ENCODE data around the gene SSH3. TPM values are rescaled to one million over a fixed set of nuclear protein-coding genes. Genes with fewer than 3 reads are reported as not detected.

SSH3 gene
- total and polyA plus RNA-seq, 2 of the 8 experiments (the other 6 are each of a cell fraction or from before 2014, with no cell fraction given) = 16.9 to 19.8 TPM

DNA sequence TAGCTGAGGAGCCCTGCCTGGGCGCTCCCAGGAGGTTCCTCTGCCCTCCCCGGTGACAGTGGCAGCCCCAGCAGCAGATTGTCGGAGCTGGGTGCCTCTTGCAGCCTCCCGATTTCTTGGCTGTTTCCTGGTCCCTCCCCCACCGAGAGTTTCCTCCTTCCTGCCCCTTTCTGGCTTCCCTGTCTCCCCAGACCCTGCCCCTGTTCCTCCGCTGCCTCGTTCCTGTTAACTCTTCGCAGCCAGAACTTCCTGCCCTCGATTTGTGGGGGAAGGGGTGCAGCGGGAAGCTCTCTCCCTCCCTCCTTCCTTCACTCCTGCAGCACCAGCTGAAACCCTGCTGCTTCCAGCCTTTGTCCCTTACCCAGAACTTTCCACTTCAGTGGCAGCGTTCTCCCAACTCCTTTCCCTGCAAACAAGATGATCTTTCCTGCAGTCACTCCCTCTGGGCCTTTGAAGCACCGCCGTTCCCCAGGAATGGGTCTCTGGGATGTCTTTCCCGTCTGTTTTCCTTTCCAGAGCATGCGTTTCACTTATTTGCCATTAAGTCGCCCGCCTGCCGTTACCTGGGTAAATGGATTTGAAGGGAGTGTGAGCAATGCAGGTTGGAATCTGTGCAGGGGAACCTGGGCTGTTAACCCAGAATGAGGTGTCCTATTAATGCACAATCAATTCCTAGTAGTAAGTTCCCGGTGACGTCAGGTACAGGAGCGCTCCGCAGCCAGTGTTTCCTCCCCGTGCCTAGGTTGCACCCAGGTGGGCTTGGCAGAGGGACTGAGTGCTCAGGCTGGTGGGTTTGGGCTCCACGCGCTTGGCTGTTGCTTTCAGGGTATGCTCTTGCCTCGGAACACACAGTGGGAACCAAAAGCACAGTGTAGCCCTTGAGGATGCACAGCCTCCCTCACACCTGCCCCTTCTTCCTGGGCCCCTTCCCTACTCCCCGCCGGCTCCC is 32.8 kb upstream of the SSH3 start (continued):
- TF ChIP-seq CTCF (IDR thresholded peaks at IDR 0.05; ENCODE audit: control extremely low read depth in 1 of 3, insufficient read depth in 1 of 3, low read depth in 1 of 3, low read length in 3 of 3) (no peak), BRCA1 (IDR thresholded peaks at IDR 0.05; ENCODE audit: low read depth, low read length) (no peak), KDM5A (IDR thresholded peaks at IDR 0.05; ENCODE audit: low read length) (no peak), BACH1 (IDR thresholded peaks at IDR 0.05; ENCODE audit: low read length) (no peak), PHF8 (conservative IDR thresholded peaks at IDR 0.05; ENCODE audit: low read depth, low read length) (no peak), E2F6 (IDR thresholded peaks at IDR 0.05) (peak; percentile 6; the same call in 1 of the 2 replicates), SP4 (IDR thresholded peaks at IDR 0.05; ENCODE audit: low read length) (0 out of 2 replicates have a peak, but pooled peaks have one; percentile 24), CBX5 (IDR thresholded peaks at IDR 0.05; ENCODE audit: low read depth, low read length) (no peak), GABPA (IDR thresholded peaks at IDR 0.05; ENCODE audit: borderline replicate concordance, insufficient read depth, low read length) (peak; percentile 42; the same call in 1 of the 2 replicates), SIX5 (IDR thresholded peaks at IDR 0.05; ENCODE audit: low read depth, low read length) (no peak), SIN3A (conservative IDR thresholded peaks at IDR 0.05 in 1 of 2, IDR thresholded peaks at IDR 0.05 in 1 of 2; ENCODE audit: low read depth in 1 of 2, low read length in 2 of 2) (peak; percentile 64 to 70; a peak in 2 of 4 replicates), SRF (IDR thresholded peaks at IDR 0.05; ENCODE audit: low read depth, low read length) (no peak), EGR1 (IDR thresholded peaks at IDR 0.05; ENCODE audit: borderline replicate concordance, low read depth, low read length) (peak; percentile 86), JUND (IDR thresholded peaks at IDR 0.05; ENCODE audit: low read length) (0 out of 2 replicates have a peak, but pooled peaks have one; percentile 13), RNF2 (IDR thresholded peaks at IDR 0.05; ENCODE audit: borderline replicate concordance, low read depth, low read length, missing control alignments, poor library complexity, severe bottlenecking) (no peak)
- TF ChIP-seq, protein P1, sequence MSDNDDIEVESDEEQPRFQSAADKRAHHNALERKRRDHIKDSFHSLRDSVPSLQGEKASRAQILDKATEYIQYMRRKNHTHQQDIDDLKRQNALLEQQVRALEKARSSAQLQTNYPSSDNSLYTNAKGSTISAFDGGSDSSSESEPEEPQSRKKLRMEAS (IDR thresholded peaks at IDR 0.05) = peak; percentile 54; the same call in 1 of the 2 replicates
